HG02610 (cell line): ENCODE data around the gene OR2C3.
"Not testable (repeated sequence)": the region's sequence is repeated elsewhere in the genome, so short reads cannot be mapped to it uniquely, and the experiment has no call there.

Experiments
- ATAC-seq: cut with Tn5 transposase; IDR thresholded peaks from one replicate; pipeline ENCODE4 v1.9.1; 2021; ENCODE audit warnings: mild to moderate bottlenecking, moderate library complexity; ENCODE audit not compliant: unreplicated experiment

Gene OR2C3

DNA sequence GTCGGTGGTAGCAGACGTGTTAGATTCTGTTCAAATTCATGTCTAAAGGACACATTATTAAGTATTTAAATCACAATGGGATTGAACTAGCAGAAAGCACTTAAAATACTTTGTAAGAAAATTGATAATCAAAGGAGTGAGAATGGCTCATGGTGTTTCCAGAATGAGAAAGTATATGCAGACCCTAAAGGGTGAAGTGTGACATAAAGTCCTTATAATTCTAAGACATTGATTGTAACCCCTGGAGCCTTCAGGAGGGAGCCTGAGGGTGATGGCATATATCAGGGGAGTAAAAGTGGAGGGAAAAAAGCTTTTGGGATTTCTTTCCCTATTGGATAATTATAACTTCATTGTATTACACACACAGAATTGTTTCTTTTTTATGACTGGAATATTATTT is at the start of gene OR2C3:
Gene OR2C3 (minus strand): TSS at position 101 of the 400 bp plus-strand sequence. CDS start 3,929 bp downstream, outside the sequence.
- no peak for ATAC-seq

DNA sequence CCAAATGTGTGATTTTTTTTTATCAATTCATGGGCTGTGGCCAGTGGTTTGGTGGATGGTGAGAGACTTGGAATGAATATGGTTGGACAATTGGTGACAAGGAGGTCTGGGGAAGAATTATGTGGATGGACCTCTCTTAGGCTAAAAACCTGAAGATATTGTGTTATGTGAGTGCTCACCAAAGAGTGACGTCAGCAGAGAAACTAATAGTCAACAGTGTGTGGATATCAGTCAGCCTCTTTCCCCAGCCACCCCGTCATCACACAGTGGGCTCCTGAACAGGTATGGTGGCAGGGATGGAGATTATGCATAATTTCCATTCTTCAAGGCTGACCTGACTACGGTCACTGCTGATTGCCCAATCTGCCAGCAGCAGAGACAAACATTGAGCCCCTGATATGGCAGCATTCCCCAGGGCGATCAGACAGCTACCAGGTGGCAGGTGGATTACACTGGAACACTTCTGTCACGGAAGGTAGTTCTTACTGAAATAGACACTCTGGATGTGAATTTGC is 42.8 kb upstream of the OR2C3 start:
- ATAC-seq, result no peak

DNA sequence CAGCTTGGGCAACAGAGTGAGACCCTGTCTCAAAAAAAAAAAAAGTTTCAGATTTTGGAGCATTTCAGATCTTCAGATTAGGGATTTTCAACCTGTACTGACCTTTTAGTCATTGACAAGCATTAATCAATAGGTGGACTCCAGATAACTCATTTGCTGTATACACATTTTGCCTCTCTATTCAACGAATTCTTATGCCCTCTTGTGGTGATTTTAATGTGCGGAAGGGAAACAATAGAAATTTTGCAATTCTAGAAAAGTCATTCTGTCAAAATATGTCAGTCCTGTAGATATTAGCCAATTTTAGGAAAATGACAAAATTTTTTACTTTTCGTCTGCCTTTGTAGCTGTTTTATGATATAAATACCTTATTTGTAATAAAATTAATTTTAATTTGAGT is 40.3 kb upstream of the OR2C3 start:
- no peak for ATAC-seq

DNA sequence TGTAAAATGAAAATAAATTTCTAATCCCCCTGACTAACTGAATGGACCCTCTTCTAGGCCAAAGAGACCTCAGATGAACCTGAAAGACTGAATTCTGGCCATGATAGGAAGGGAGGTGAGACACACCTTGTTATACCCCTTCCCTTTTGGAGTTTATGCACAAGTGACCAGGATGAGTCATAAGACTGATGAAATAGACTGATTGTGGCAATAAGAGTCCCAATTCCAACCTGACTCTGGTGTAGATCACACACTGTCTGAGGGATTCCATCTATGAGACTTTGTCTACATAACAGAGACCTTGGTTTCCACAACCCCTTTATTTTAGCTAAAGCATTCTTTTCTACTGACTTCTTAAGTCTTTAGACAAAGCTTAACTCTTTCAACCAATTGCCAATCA is 38.4 kb upstream of the OR2C3 start:
- ATAC-seq, result no peak

DNA sequence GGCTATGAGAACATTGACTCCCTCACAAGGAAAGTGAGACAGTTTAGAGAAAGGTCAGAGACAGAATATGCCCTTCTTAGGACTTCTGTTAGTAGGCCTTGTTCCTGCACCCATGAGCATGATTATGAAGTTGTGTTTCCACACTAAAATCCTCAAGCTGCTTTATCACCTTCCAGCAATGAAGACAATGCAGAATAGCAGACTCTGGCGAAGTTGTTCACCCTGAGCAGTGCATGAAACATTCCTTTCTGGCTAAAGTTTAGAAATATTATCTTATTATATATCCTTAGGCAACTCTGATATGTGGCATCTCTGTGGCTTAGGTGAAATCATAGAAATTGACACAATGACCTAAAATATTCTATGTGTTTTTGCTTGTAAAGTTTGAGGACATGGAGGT is 38.0 kb upstream of the OR2C3 start:
- no peak for ATAC-seq

DNA sequence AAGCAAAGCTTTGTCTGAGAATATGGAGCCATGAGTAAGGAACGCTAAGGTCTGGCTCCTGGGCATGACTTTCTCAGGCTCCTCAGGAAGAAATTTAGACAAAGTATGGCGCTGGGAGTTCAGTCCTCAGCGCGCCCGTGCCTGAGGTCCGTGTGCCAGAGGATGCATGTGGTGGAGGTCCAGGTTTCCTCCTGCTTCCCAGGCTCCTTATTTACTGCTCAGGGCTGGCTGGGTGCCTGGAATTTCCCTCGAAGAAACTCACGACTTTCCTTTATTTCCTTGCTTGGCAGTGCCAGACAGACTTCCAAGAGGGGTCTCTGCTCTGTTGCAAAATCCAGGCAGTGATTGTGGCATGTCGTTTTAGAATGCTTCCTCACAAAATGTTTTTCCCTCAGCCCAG is 26.0 kb upstream of the OR2C3 start:
- no peak for ATAC-seq

DNA sequence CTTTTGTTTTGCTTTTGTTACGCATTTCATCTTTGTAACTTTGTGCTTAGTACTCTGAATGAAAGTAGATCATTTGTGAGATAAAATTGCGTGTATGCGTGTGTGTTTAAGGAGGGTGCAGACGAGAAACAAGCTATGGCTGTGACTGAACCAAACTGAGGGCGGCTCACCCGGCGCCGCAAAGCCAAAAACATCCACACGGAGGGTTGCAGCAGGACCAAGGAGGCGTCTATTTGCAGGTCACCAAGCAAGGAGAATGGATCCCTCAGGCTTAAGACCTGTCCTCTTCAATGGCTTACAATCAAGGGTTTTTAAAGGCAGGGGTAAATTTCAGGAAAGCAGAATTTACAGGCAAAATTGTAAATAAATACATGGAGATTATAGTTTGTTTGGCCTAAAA is 25.5 kb upstream of the OR2C3 start:
- no peak for ATAC-seq

DNA sequence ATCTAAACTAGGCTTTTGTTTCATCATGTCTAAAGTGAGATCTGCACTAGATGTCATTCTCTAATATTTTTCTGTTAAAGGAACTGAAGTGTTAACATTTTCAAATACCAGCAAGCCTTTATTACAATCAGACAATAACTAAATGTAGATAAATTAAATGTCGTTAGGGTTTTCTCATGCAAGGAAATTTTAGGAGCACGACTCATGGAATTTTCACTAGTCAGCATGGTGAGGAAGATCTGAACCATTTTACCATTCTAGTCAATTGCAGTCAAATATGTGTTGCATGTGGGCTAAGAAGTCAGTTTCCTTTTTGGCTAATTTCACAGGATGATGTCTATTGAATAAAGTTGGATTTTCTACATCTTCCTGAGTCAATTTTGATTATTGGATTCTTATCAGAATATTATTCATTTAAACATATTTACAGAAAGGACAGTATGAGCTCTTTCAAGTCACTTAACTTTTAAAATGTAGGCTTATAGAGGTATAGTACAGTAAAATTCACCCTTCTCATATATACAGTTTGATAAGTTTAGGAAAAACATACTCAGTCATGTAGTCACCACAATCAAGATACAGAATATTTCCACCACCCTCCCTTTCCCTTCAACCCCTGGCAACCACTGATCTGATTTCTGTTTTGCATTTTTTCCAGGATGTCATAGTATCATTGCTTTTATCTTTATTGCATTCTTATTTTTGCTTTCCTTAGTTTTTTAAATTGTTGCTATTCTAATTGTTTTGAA is 21.9 kb upstream of the OR2C3 start:
- no peak for ATAC-seq

DNA sequence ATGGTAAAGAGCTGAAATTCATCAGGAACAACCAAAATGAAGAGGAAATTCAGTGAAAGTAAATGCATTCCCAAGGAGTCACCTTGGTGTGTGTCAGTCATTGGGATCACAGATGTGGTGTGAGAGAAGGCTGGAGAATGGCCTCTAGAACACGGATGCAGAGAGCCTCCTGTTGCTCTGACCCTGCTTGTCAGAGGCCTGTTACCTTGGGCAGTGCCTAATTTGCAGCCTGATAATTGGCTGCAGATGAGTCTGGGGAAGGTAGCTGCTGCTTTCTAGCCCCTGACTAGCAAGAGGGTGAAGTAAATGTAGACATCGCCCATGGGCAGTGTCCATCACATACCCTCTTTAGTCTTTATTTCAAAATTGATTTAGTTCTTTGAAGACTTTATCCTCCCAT is 16.0 kb upstream of the OR2C3 start:
- no peak for ATAC-seq

DNA sequence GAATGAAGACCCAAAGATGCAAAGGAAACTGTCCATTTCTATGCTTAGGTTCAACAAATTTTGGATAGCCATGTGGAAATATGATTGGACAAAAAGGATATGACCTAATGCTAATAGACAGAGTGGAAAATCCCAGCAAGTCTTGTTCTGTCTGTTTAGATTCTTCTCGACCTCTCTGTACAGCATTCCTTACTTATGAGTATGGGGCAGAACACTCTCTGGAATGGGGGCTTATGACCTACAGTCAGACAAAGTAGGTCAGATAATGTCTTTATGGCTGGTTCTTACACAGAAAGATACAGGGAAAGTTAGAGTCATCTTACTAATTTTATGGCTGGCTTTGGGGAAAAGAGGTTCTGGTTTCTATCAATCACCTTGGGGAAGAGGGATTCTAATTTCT is 15.5 kb upstream of the OR2C3 start:
- ATAC-seq, result no peak

DNA sequence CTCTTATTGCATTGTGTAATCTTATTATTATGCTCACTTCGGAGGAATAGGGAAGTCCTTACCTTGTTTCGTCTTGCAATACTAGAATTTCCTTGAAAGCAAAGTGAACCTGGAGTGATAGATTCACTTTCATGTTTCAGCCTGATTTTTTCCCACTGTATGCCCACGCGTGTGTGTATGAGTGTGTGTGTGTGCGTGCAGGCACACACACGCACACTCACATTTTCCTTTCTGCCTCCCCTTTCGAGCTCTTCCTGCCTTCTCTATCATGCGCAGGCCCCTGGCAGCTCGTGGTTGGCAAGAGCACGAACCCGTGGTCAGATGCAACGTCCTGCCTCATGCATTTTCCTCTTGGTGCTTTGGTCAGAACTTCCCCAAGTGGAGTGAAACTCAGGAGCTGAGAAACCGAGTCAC is 12.5 kb upstream of the OR2C3 start, which contains the start of gene GCSAML:
Gene GCSAML (plus strand): TSS at position 366 of the 414 bp plus-strand sequence. CDS start 58 bp downstream, outside the sequence.
- ATAC-seq, result no peak

DNA sequence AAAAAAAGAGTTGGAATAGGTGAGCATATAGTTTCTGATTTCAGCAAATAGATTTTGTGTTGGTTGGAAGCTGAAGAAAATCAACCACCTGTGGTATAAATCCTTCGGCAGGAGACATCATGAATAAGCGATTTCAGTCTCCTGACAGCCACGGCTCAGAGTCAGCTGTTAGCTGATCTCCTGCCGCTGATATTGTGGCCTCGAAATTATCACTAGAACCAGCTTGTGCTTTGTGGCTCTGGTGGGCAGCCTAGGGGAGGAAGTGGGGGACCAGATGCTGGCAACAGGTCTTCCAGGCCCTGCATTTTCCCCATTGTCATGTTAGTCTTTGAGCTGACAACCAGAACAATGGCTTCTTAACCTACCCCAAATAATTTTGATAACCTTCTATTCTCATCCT is 11.9 kb upstream of the OR2C3 start:
- ATAC-seq, result no peak

DNA sequence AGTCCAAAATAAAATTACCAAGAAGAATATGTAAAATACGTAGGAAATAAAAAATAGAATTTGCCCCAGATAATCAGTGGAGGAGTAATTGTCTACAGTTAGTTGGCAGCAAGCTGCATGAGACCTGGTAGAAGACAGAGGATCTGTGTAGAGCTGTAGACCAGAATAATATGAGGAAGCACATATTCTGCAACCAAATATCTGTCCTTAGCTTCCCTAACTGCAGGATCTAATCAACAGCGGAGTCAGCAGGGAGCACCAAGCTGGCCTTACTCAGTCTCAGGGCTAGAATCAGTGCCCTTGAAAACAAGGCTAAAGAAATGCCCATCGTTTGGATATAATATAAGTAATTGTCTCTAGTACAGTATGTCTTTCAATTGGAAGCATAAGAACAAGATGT is 6.6 kb upstream of the OR2C3 start:
- no peak for ATAC-seq

DNA sequence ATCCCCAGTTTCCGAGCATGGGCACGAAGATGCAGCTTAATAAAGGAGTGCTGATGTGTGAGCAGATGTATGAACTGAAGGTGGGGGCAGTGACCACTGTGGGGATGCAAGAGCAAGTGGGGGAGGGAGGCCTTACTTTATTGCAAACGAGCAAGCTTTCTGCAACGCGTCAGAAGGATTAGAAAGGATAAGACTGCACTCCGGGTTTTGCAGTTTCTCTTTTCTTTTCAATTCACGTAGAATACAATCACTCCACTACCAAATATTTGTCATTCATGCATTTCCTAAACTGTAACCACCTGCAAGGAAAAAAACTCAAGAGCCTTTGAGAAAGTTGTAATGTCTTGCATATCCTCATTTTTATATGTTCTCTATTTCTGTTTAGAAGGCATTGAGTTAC is 4.3 kb upstream of the OR2C3 start:
- no peak for ATAC-seq

DNA sequence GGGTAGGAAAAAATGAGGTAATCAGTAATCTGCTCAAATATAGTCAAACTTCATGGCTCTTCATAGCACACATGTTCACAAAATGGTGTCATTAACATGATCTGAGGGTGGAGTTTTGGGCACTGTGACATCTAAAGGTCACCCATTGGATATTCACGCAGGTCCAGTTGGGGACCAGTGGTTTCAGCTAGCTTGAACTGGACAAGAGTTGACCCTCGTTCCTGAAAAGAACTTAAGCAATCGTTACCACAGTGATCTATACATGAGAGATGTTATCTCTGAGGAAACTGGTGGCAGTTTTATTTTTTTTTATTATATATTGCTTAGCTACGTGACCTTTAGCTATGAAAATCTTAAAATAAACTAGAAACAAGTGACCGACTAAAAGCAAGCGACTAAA is 3.0 kb upstream of the OR2C3 start:
- ATAC-seq, result no peak

DNA sequence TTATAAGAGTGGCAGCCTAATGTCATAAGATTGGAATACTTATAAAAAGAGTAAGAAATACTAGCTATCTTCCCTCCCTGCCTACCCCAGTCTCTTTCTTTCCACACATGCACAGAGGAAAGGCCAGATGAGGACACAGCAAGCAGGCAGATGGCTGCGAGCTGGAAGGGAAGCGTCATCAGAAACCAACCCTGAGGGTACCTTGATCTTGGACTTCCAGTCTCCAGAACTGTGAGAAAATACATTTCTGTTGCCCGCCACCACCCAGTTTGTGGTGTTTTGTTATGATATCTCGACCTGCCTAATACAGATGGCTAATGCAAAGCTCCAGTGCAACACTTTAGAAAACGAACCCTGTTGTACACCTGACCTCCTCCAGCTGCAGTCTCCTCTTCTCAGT is 2.3 kb upstream of the OR2C3 start:
- ATAC-seq, result no peak

DNA sequence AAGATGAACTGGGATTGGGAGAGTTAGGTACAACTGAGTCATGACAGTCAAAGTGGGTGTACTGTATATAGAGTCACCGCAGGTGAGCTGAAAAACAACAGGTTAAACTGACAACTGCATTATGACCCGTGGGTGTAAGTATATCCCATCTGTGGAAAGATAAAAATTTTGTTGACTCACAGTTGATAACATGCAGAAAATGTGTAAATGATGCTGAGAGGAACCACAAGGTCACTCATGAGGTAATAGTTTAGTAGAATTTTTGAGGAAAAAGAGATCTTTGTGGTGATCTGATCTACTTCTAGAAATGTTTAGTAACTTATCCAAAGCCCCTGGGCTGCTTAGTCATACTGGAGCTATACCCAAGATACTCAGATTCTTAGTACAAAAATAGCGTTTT is 838 bp downstream of the OR2C3 start:
- no peak for ATAC-seq

DNA sequence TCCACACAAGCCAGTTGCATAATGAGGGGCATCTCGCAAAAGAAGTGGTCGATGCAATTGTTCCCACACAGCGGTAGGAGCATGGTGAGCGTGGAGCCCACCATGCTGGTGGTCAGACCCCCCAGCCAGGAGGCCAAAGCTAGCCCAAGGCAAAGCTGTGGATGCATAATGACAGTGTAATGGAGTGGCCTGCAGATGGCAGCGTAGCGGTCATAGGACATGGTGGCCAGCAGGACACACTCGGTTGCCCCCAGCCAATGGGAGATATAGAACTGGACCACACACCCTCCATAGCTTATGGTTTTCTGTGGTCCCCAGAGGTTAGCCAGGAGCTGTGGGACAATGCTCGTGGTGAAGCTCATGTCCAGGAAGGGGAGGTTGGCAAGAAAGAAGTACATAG is 4.3 kb downstream of the OR2C3 start:
- no peak for ATAC-seq

DNA sequence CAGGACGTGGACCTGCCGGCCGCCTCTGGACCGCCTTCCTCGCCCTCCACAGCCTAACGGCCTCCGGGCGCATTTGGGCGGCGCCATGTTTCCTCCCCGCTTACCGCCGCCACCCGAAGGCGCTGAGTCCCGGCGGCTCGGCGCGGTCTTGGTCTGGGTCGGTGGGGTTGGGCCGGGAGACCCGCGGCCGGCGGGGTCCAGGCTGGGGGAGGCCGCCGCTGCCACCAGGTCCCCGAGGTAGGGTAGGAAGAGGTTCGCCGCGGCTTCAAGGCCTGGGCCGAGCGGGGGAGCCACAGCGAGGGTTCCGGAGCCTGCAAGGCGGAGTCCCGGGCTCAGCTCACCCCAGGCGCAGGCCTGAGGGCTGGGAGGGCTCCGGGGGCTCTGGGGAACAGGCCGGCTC is 5.5 kb downstream of the OR2C3 start:
- ATAC-seq, result no peak

DNA sequence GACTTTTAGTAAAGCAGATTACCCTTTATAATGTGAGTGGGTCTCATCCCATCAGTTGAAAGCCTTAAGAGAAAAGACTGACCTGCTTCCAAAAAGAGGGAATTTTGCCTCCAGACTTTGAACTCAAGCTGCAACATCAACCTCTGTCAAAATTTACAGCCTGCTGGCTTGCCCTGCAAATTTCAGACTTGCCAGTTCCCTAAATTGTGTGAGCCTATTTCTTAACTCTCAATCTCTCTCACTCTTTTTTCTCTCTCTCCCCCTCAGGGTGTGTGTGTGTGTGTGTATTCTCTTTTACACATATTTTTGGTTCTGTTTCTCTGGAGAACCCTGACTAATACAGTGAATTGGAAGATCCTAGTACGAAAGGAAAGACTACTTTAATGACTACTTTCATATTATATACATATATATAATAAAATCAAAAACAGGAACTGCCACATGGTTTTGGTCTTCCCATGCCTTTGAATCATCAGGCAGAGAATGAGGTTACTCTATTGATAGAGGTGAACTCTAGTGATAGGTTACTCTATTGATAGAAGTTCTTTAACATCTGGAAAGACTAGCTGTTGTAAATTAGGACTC is 6.4 kb downstream of the OR2C3 start:
- ATAC-seq, result no peak

DNA sequence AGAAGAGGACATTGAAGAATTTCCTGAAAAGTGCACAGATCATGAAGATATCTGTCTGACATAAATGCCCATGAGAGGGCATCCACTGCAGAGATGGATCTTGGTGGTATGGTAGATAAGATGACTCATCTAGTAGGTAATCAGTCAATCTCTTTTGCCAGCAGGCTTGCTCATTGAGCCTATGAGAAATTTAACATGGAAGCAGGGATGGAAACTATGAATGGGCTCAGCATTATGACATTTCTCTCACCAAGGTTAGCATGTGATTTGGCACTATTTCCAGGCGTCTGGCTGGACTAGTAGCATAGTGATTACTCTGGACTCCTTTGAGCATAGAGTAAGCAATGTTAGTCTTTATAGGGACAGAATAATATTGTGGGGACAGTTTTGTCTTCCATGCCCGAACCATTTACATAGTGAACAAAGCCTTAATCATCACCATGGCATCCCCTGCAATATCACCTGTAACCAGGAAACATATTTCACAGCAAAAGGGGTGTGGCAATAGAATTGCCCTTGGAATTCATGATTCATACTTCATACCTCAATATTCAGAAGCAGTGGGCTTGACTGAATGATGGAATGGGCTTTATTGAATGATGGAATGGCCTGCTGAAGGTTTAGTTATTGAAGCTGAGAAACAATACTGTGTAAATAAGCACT is 7.3 kb downstream of the OR2C3 start:
- ATAC-seq, result no peak

DNA sequence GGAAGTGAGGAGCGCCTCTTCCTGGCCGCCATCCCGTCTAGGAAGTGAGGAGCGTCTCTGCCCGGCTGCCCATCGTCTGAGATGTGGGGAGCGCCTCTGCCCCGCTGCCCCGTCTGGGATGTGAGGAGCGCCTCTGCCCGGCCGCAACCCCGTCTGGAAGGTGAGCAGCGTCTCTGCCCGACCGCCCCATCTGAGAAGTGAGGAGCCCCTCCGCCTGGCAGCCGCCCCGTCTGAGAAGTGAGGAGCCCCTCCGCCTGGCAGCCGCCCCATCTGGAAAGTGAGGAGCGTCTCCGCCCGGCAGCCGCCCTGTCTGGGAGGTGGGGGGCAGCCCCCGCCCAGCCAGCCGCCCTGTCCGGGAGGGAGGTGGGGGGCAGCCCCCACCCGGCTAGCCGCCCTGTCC is 14.4 kb downstream of the OR2C3 start:
- ATAC-seq, result not testable (repeated sequence)
